Skin epidermis (tissue), 12 donors: ENCODE data around the gene C3orf22.

Source experiments
- H3K27ac ChIP-seq, 21 experiments: fragments of 200-600 bp; sonication (generic) in 11 of 21; one replicate each; pipeline ENCODE4 v1.5.0; 2020; ENCODE audit warnings: mild to moderate bottlenecking in 3 of 21, inconsistent platforms in 2 of 21, moderate library complexity in 2 of 21
- H3K4me3 ChIP-seq, 7 experiments: fragments of 200-600 bp; sonication (generic) in 2 of 7; one replicate each; pipeline ENCODE4 v1.5.0; 2020; ENCODE audit warnings: inconsistent platforms in 2 of 7, mild to moderate bottlenecking in 2 of 7, moderate library complexity in 1 of 7

The C3orf22 gene

GRCh38 chr3:126530171-126531050 lies 28.3 kb downstream of the C3orf22 start:
- no peak overlapping the region for H3K4me3 ChIP-seq
- peak overlapping the region in 10 of 21 experiments; percentile 8 to 64 (median 28) for H3K27ac ChIP-seq

GRCh38 chr3:126529585-126530170 lies 29.1 kb downstream of the C3orf22 start:
- no peak overlapping the region for H3K4me3 ChIP-seq
- H3K27ac ChIP-seq = peak overlapping the region in 6 of 21 experiments; percentile 14 to 64 (median 41)

DNA sequence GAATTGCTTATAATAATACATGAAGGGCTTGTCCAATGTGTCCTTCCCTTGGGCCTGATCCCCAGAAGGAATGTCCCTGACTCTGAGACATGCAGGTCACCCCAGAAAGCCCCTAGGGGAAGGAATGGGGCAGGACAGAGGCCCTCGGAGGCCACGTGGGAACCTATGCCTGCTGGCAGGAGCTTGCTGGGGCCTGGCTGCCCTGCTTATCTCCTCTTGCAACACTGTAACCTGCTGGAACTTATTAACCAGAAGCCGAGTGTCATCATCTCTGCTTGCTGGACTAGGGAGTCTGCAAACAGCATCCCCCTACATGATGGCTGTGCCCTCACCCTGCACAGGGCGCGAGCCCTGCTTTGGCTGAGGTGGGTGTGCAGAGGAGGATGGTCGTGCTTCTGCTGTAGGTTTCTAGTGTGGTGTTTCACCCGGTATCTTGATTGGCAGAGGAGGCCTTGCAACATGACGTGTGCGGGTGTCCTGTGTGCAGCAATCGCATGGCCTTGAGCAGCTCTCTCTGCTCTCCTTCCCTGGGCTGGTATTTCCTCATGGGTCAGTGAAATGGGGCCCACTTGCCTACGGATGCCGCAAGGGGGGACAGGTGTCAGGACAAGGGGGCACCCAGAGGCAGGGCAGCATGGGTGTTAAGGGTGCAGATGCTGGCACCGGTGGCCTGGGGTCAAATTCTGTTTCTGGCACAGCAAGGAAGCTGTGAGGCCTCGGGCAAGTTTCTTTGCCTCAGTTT lies 29.8 kb downstream of the C3orf22 start:
- H3K4me3 ChIP-seq = no peak overlapping the region
- H3K27ac ChIP-seq = no peak overlapping the region

DNA sequence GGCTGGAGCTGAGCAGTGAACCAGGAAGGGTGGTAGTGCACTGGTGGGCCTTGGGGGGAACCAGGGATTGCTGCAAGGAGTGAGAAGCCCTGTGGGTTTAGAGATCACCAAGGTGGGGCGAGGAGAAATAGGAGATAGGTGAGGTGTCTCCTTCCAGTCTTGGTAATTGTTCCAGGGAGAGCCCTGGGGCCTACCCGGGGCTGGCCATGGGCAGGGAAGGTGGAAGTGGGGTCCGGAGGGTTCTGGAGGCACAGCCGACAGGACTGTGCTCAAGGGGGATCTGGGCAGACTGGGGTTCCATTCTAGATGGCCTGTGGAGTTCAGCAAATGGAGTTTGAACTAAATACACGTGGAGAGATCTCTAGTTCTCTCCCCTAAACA lies 30.3 kb downstream of the C3orf22 start:
- Histone ChIP-seq H3K27ac (no peak overlapping the region), H3K4me3 (no peak overlapping the region)

- no peak overlapping the region for H3K27ac ChIP-seq
- H3K4me3 ChIP-seq = no peak overlapping the region
Measured at GRCh38 chr3:126527455-126528211, 31.1 kb downstream of the C3orf22 start.

GRCh38 chr3:126527006-126527405 lies 31.7 kb downstream of the C3orf22 start:
- Histone ChIP-seq H3K4me3 (no peak overlapping the region), H3K27ac (no peak overlapping the region)

GRCh38 chr3:126526668-126527005 lies 32.1 kb downstream of the C3orf22 start:
- no peak overlapping the region for H3K27ac ChIP-seq
- H3K4me3 ChIP-seq = no peak overlapping the region

GRCh38 chr3:126525853-126526667 lies 32.7 kb downstream of the C3orf22 start:
- Histone ChIP-seq H3K4me3 (no peak overlapping the region), H3K27ac (no peak overlapping the region)

- Histone ChIP-seq H3K4me3 (peak overlapping the region in 2 of 7 experiments; percentile 24 to 27), H3K27ac (no peak overlapping the region)
Measured at GRCh38 chr3:126525091-126525852, 33.5 kb downstream of the C3orf22 start.

DNA sequence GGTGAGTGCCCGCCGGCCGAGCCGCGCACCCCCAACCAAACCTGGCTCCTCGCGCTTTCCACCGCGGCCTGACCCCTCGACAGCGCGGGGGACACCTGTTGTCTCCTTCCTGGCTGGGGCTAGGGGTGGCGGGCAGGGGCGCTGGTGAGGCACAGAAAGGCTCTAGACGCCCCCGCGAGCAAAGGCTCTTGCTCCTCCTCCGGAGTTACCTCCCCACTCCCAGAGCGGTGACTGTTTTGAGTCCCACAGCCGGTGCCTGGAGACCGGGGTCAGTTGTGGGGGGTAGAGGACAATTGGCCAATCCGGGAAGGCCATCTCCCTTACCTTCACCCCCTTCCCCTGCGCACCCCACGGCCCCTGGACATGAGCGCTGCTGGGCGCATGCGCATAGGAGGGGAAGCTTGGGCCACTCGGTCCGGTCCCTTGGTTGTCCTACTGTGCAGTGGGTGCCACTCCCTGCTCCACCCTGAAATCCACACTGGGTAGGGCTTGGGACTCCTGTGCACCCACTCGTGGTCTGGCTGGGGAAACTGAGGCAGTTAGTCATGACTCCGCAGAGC lies 34.2 kb downstream of the C3orf22 start:
- peak overlapping the region in 6 of 21 experiments; percentile 3 to 58 (median 22) for H3K27ac ChIP-seq
- peak overlapping the region in 6 of 7 experiments; percentile 24 to 45 (median 30) for H3K4me3 ChIP-seq

DNA sequence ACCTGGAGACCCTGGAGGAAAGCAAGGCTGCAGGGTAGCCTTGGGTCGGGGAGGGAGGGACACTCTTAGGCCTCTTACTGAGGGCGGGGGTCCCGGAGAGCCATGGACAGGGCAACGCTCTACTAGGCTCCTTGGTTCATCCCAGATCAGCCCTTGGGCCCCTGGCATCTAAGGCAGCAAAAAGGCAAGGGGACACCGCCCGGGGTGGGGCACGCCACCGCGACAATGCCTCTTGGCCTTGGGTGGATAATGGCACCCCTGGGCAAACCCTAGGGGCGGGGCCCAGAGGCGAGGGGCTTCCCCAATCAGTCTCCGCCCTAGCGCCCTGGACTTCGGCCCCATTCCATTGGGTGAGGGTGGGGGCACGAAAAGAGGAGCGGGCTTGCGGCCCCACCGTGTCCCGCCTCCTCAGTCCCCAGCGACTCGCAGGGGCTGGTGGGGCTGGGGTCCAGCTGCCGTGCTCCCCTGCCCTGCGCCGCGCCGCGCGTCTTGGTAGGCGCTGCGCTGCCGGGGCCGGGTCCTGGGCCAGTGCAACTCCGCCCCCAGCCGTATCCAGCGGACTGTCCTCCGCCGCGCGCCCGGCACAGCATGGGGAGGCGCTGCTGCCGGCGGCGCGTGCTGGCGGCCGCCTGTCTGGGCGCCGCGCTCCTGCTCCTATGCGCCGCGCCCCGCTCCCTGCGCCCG lies 34.8 kb downstream of the C3orf22 start, which contains the start of gene CHST13:
Gene CHST13, plus strand, starts transcription at position 411 of the 684 bp plus-strand sequence. Its CDS starts 178 bp downstream, at position 589.
- Histone ChIP-seq H3K27ac (peak within 1 kb of the TSS in 6 of 21 experiments; percentile 3 to 64 (median 22)), H3K4me3 (peak within 1 kb of the TSS in 6 of 7 experiments; percentile 24 to 45 (median 30))

DNA sequence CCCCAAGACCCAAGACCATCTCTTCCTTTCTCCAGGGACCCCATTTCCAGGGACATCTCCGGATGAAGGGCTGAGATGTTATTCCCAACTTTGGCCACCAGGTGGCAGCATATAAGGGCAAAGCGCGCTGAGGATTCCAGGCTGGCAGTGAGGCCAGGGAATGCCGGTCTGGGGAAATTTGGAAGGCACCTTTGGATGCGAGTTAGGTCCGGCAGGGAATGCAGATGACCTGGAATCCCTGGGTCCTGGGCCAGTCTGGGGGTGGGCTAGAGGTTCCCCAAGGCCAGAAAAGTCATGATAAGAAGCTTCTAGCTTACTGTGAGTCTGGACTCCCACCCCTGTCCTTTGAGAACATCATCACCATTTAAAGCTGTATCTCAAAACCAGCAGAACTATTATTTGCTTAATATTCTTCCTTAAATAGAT lies 36.4 kb downstream of the C3orf22 start:
- no peak overlapping the region for H3K4me3 ChIP-seq
- H3K27ac ChIP-seq = no peak overlapping the region

- H3K4me3 ChIP-seq = no peak overlapping the region
- no peak overlapping the region for H3K27ac ChIP-seq
Measured at GRCh38 chr3:126521122-126521891, 37.4 kb downstream of the C3orf22 start.

GRCh38 chr3:126519506-126520455 lies 39.0 kb downstream of the C3orf22 start:
- Histone ChIP-seq H3K27ac (no peak overlapping the region), H3K4me3 (no peak overlapping the region)

DNA sequence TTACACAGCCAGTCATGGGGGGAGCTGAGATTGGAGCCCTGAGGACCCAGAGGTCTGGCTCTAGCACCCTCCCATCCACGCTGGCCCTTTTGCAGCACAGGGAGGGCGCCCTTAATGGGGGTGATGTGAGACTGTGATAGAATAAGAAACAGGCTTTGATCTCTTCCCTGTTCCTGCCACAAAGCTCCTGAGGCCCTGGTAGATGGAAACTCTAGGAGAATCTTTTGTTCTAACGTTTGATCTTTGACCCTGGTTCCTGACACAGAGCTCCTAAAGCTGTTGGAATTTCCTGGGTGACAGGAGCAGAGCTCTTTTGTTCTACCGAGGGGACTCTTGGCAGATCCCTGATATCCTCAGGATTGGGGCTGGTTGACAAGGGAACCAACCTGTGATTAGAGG lies 40.0 kb downstream of the C3orf22 start:
- H3K27ac ChIP-seq = no peak overlapping the region
- H3K4me3 ChIP-seq = no peak overlapping the region
